Ovary (tissue), 3 donors: Measurements from ENCODE around the gene MAVS.

Experiments used
- CTCF ChIP-seq, 3 donors: fragments of 450-650 bp in 2 of 3; fragments of 200-600 bp in 1 of 3; IDR thresholded peaks; one replicate each; pipeline versions ENCODE4 v1.5.1 to v1.8.0; 2016 to 2022; ENCODE audit warnings: antibody characterized with exemption in 3 of 3, mild to moderate bottlenecking in 1 of 3
- EP300 ChIP-seq: sonication (generic); formaldehyde crosslinking; IDR thresholded peaks from one replicate; pipeline ENCODE4 v1.6.1; 2017; ENCODE audit warnings: antibody characterized with exemption
- POLR2A ChIP-seq: fragments of 450-650 bp; IDR thresholded peaks from one replicate; pipeline ENCODE4 v1.6.1; 2017; ENCODE audit warnings: antibody characterized with exemption, mild to moderate bottlenecking, moderate library complexity
- donor health status: DM: no; HTN: no; CAD: no.

DNA sequence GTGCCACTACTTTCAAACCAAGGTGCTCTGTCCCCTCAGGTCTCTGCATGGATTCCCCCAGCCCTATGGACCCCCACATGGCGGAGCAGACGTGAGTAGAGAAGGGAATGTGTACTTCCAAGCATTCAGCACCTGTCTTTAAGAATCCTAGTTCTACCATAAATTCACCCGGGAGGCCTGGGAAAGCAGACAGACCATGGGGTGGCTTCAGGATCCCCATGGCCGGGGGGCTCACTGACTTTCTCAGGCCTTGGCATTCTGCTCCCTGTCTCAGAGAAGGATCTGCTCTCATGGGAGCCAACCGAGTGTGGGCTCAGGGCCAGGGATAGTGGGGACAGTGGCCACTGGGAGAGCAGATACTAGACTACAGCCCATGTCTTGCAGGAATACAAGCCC lies 48.3 kb upstream of the MAVS start:
- TF ChIP-seq CTCF (IDR thresholded peaks at IDR 0.05) (no peak), POLR2A (no peak), EP300 (no peak)
